ENCODE measurements around the gene VKORC1.

DNA sequence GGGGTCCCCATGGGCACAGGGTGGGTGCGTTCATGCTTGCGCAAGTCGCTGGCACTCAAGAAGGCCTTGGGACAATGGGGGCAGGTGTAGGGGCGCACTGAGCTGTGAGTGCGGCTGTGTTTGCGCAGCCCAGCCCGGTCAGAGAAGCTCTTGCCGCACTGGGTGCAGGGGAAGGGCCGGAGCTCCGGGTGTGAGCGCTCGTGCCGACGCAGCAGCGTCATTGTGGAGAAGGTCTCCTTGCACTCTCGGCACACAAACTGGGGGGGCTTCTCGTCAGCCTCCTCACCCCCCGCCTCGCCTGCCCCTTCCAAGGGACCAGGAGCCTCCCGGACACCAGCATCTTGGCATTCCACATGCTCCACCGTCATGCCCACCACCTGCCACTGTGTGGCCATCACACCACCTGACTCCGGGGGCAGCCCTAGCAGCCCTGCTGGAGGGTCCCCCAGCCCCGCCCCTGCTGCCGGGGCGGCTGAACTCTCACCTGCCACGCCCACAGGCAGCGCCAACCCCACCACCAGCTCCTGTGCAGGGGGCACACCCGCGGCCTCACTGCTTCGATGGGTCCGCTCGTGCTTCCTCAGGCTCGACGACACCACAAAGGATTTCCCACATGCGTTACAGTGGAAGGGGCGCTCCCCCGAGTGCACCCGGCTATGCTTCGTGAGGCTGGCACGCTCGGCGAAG lies 33.3 kb downstream of the VKORC1 start:
- TF ChIP-seq CTCF (IDR thresholded peaks at IDR 0.05 in 4 of 5, conservative IDR thresholded peaks at IDR 0.05 in 1 of 5) (no peak), POLR2A (IDR thresholded peaks at IDR 0.05) (no peak)
